ENCODE measurements around the gene C1S.

GRCh38 chr12:7101694-7102131 is 41.2 kb downstream of the C1S start:
- TF ChIP-seq CTCF (IDR thresholded peaks at IDR 0.05) (no peak), POLR2A (IDR thresholded peaks at IDR 0.05) (no peak)
